Liver (tissue), 9 donors: ENCODE data around the gene RPTOR. TPM values are rescaled to one million over a fixed set of nuclear protein-coding genes. Genes with fewer than 3 reads are reported as not detected.

Experiments
- DNase-seq: peaks from one replicate; pipeline ENCODE4 v3.0.0-alpha.2; 2017; ENCODE audit warnings: low spot score
- H3K27ac ChIP-seq, 2 donors: one replicate each; pipeline ENCODE4 v1.7.0; 2013; ENCODE audit warnings: inconsistent platforms in 2 of 2, low read length in 2 of 2, control low read depth in 1 of 2, low read depth in 1 of 2, mild to moderate bottlenecking in 1 of 2
- H3K27me3 ChIP-seq, 4 donors: one replicate each; pipeline versions ENCODE4 v1.6.1 to v1.7.0; 2013; ENCODE audit warnings: low read length in 3 of 4, inconsistent platforms in 1 of 4, mild to moderate bottlenecking in 1 of 4, moderate library complexity in 1 of 4; ENCODE audit not compliant: control insufficient read depth in 4 of 4, insufficient read depth in 4 of 4
- H3K36me3 ChIP-seq, 4 donors: one replicate each; pipeline versions ENCODE4 v1.6.1 to v1.7.0; 2013; ENCODE audit warnings: low read length in 3 of 4, mild to moderate bottlenecking in 3 of 4, low read depth in 1 of 4, moderate library complexity in 1 of 4; ENCODE audit not compliant: control insufficient read depth in 4 of 4, insufficient read depth in 3 of 4
- H3K4me1 ChIP-seq, 4 donors: one replicate each; pipeline versions ENCODE4 v1.6.1 to v1.7.0; 2013; ENCODE audit warnings: low read length in 3 of 4, mild to moderate bottlenecking in 3 of 4, moderate library complexity in 1 of 4; ENCODE audit not compliant: control insufficient read depth in 4 of 4, insufficient read depth in 4 of 4
- H3K4me3 ChIP-seq, 3 donors: one replicate each; pipeline versions ENCODE4 v1.6.1 to v1.7.0; 2013; ENCODE audit warnings: low read length in 3 of 3, control low read depth in 1 of 3, low read depth in 1 of 3, mild to moderate bottlenecking in 1 of 3
- H3K9ac ChIP-seq, 2 donors: one replicate each; pipeline ENCODE4 v1.7.0; 2013; ENCODE audit warnings: low read length in 2 of 2, mild to moderate bottlenecking in 2 of 2, moderate library complexity in 2 of 2, control low read depth in 1 of 2, low read depth in 1 of 2
- H3K9me3 ChIP-seq, 4 donors: one replicate each; pipeline versions ENCODE4 v1.6.1 to v1.7.0; 2013; ENCODE audit warnings: low read length in 3 of 4; ENCODE audit not compliant: control insufficient read depth in 4 of 4
- ATF3 ChIP-seq: IDR thresholded peaks from 2 replicates; pipeline ENCODE4 v1.6.1; 2016; ENCODE audit warnings: antibody characterized with exemption
- CTCF ChIP-seq: fragments of 150-350 bp; IDR thresholded peaks from 2 replicates; pipeline ENCODE4 v1.5.1; 2017; ENCODE audit warnings: improper control_type of control experiment, low read depth, low read length; ENCODE audit not compliant: missing input control
- EGR1 ChIP-seq, 2 donors: IDR thresholded peaks; 2 replicates each; pipeline ENCODE4 v1.6.1; 2016 to 2018; ENCODE audit warnings: antibody characterized with exemption in 2 of 2, low read depth in 2 of 2
- FOXA1 ChIP-seq: IDR thresholded peaks from 2 replicates; pipeline ENCODE4 v1.6.1; 2016; ENCODE audit warnings: antibody characterized with exemption
- FOXA2 ChIP-seq: IDR thresholded peaks from 2 replicates; pipeline ENCODE4 v1.6.1; 2016; ENCODE audit warnings: antibody characterized with exemption
- GABPA ChIP-seq, 2 donors: IDR thresholded peaks in 1 of 2; conservative IDR thresholded peaks in 1 of 2; 2 replicates each; pipeline ENCODE4 v1.6.1; 2016; ENCODE audit warnings: antibody characterized with exemption in 2 of 2, mild to moderate bottlenecking in 1 of 2, moderate library complexity in 1 of 2
- HNF4A ChIP-seq, 2 donors: conservative IDR thresholded peaks; 2 replicates each; pipeline ENCODE4 v1.6.1; 2016; ENCODE audit warnings: antibody characterized with exemption in 2 of 2, mild to moderate bottlenecking in 2 of 2
- HNF4G ChIP-seq: IDR thresholded peaks from 2 replicates; pipeline ENCODE4 v1.6.1; 2016; ENCODE audit warnings: antibody characterized with exemption
- MAX ChIP-seq: IDR thresholded peaks from 2 replicates; pipeline ENCODE4 v1.6.1; 2016; ENCODE audit warnings: antibody characterized with exemption
- RAD21 ChIP-seq, 2 donors: IDR thresholded peaks; 2 replicates each; pipeline ENCODE4 v1.6.1; 2016; ENCODE audit warnings: antibody characterized with exemption in 2 of 2, mild to moderate bottlenecking in 2 of 2
- REST ChIP-seq: IDR thresholded peaks from 2 replicates; pipeline ENCODE4 v1.6.1; 2016; ENCODE audit warnings: antibody characterized with exemption, mild to moderate bottlenecking
- RXRA ChIP-seq, 2 donors: IDR thresholded peaks; 2 replicates each; pipeline ENCODE4 v1.6.1; 2017 to 2018; ENCODE audit warnings: antibody characterized with exemption in 2 of 2, mild to moderate bottlenecking in 1 of 2
- SP1 ChIP-seq: IDR thresholded peaks from 2 replicates; pipeline ENCODE4 v1.6.1; 2018; ENCODE audit warnings: antibody characterized with exemption, mild to moderate bottlenecking
- TAF1 ChIP-seq: conservative IDR thresholded peaks from 2 replicates; pipeline ENCODE4 v1.6.1; 2016; ENCODE audit warnings: antibody characterized with exemption, mild to moderate bottlenecking
- YY1 ChIP-seq: IDR thresholded peaks from 2 replicates; pipeline ENCODE4 v1.6.1; 2016; ENCODE audit warnings: antibody characterized with exemption, mild to moderate bottlenecking
- ZBTB33 ChIP-seq: IDR thresholded peaks from 2 replicates; pipeline ENCODE4 v1.6.1; 2016; ENCODE audit warnings: antibody characterized with exemption
- WGBS: extraction: QIAGEN DNeasy Blood & Tissue Kit; methylation state at CpG from one replicate; pipeline ENCODE4 v1.1.7; 2013; 5-methylcytosine and 5-hydroxymethylcytosine counted together
- polyA plus RNA-seq, 2 donors: library from polyadenylated mRNA; stranded (reverse) in 1 of 2; unstranded in 1 of 2; fragments of 200-250 nt in 1 of 2; fragments of >200 nt in 1 of 2; fragmentation: Nextera tagmentation in 1 of 2; extraction: Ambion mirVana in 1 of 2; gene quantifications; one replicate each; pipeline versions ENCODE4 v1.2.1 to v1.2.3, GENCODE V29; 2013 to 2015
- total RNA-seq, 2 donors: library from RNA; depleted of rRNA; stranded (reverse); fragments of >200 nt; gene quantifications; one replicate each; pipeline ENCODE4 v1.2.3, GENCODE V29; 2014
- donor health status: healthy.
- donor health status: healthy.
- donor health status: healthy.
- donor health status: healthy.
- donor health status: healthy.

Gene RPTOR
- total and polyA plus RNA-seq, 4 donors = 4.8 to 25.4 (median 11.6) TPM

- H3K9me3 ChIP-seq = no peaks in the 10 kb centered on the region
- no peak overlapping the region for H3K9ac ChIP-seq
- H3K4me1 ChIP-seq = peaks cover 0 to 6% (median 2%) of the 10 kb centered on the region in 4 donors
- H3K4me3 ChIP-seq = no peak overlapping the region
- no peak for TF ChIP-seq GABPA (IDR thresholded peaks at IDR 0.05 in 1 of 2, conservative IDR thresholded peaks at IDR 0.05 in 1 of 2)
- no peak for TF ChIP-seq RAD21 (IDR thresholded peaks at IDR 0.05)
- no peak for TF ChIP-seq YY1
- no peak for TF ChIP-seq CTCF
- TF ChIP-seq HNF4A (conservative IDR thresholded peaks at IDR 0.05) = no peak
- TF ChIP-seq RXRA (IDR thresholded peaks at IDR 0.05) = no peak
- DNase-seq = no peak
- no peaks in the 10 kb centered on the region for H3K36me3 ChIP-seq
- 74% methylated on average over 4 of the region's 4 CpGs for WGBS
- no peaks in the 10 kb centered on the region for H3K27me3 ChIP-seq
- no peak overlapping the region for H3K27ac ChIP-seq
Observed at GRCh38 chr17:80977172-80977571, 432.5 kb downstream of the RPTOR start.

- H3K9me3 ChIP-seq = no peaks in the 10 kb centered on the region
- no peaks in the 10 kb centered on the region for H3K27me3 ChIP-seq
- no peak for DNase-seq
- no peak overlapping the region for H3K9ac ChIP-seq
- WGBS = 88% methylated on average over 31 of the region's 31 CpGs
- H3K36me3 ChIP-seq = no peaks in the 10 kb centered on the region
- TF ChIP-seq SP1 (no peak), TAF1 (no peak), FOXA2 (no peak), HNF4G (no peak), MAX (no peak), RXRA (IDR thresholded peaks at IDR 0.05) (no peak), CTCF (no peak), ZBTB33 (no peak), RAD21 (IDR thresholded peaks at IDR 0.05) (no peak), ATF3 (no peak), EGR1 (IDR thresholded peaks at IDR 0.05; ENCODE audit: low read depth in 2 of 2) (no peak), GABPA (IDR thresholded peaks at IDR 0.05 in 1 of 2, conservative IDR thresholded peaks at IDR 0.05 in 1 of 2) (no peak), FOXA1 (no peak), REST (no peak)
- H3K4me3 ChIP-seq = no peak overlapping the region
- no peak overlapping the region for H3K27ac ChIP-seq
- H3K4me1 ChIP-seq = peaks cover 0 to 6% (median 2%) of the 10 kb centered on the region in 4 donors
Observed at GRCh38 chr17:80978499-80979497, 434.2 kb downstream of the RPTOR start.
